ENCODE data around the gene INHBA.

- TF ChIP-seq EZH2 (IDR thresholded peaks at IDR 0.05; ENCODE audit: insufficient read depth, low read length) (no peak), CTCF (IDR thresholded peaks at IDR 0.05; ENCODE audit: insufficient read depth, low read depth, low read length) (no peak)
Measured at GRCh38 chr7:41688012-41688625, 14.8 kb downstream of the INHBA start.
